Astrocyte of the spinal cord (primary cell): ENCODE data around the gene NEURL4.

Experiments
- DNase-seq: peaks from one replicate; pipeline ENCODE4 v3.0.0; 2011; ENCODE audit warnings: low read depth, low spot score
- H3K4me3 ChIP-seq: 2 replicates; pipeline ENCODE4 v1.5.1; 2011; ENCODE audit warnings: low read depth, mild to moderate bottlenecking, low read length, moderate library complexity
- in situ Hi-C: cut with HindIII; loops from 2 replicates; pipeline ENCODE4 v1.10.0; 2017; ENCODE audit warnings: low sequenced_read_pairs
- TF ChIP-seq, protein P1 (sequence below): IDR thresholded peaks from 2 replicates; pipeline ENCODE4 v1.5.1; 2012; ENCODE audit warnings: low read depth, mild to moderate bottlenecking, low read length, inconsistent platforms

Gene NEURL4

GRCh38 chr17:7292729-7293128, 36.4 kb downstream of the NEURL4 start:
- in situ Hi-C loops, result no loop called here
- no peak overlapping the region for H3K4me3 ChIP-seq
- TF ChIP-seq, protein P1, sequence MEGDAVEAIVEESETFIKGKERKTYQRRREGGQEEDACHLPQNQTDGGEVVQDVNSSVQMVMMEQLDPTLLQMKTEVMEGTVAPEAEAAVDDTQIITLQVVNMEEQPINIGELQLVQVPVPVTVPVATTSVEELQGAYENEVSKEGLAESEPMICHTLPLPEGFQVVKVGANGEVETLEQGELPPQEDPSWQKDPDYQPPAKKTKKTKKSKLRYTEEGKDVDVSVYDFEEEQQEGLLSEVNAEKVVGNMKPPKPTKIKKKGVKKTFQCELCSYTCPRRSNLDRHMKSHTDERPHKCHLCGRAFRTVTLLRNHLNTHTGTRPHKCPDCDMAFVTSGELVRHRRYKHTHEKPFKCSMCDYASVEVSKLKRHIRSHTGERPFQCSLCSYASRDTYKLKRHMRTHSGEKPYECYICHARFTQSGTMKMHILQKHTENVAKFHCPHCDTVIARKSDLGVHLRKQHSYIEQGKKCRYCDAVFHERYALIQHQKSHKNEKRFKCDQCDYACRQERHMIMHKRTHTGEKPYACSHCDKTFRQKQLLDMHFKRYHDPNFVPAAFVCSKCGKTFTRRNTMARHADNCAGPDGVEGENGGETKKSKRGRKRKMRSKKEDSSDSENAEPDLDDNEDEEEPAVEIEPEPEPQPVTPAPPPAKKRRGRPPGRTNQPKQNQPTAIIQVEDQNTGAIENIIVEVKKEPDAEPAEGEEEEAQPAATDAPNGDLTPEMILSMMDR, result no peak
- DNase-seq, result no peak

- DNase-seq, result no peak
- H3K4me3 ChIP-seq, result no peak overlapping the region
- TF ChIP-seq, protein P1, result no peak
- in situ Hi-C loops, result no loop called here
These were observed 36.9 kb downstream of the NEURL4 start for GRCh38 chr17:7292194-7292593.

- in situ Hi-C loops, result no loop called here
- H3K4me3 ChIP-seq, result no peak overlapping the region
- no peak for DNase-seq
- TF ChIP-seq, protein P1, result no peak
These were observed 38.5 kb downstream of the NEURL4 start for GRCh38 chr17:7290685-7291084.

DNA sequence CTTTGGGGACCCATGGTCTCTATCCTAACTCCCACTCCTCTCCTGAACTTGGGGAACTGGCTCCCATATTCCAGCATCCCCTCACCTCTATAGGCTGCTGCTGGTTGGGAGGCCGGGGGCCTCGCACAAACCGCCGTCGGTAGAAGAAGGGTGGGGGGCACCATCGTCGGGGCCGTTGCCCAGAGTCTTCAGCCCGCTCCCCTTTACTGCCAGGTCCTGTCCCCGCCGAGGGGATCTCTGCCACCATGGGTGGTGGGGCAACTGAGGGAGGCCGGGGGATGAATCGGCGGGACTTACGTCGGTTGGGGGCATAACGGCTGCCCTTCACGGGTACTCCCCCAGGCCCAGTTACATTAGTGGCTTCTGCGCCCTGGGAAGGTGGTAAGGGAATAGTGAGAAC, 39.0 kb downstream of the NEURL4 start:
- in situ Hi-C loops, result no loop called here
- no peak overlapping the region for H3K4me3 ChIP-seq
- no peak for DNase-seq
- TF ChIP-seq, protein P1, result no peak

- no peak for DNase-seq
- TF ChIP-seq, protein P1, result no peak
- H3K4me3 ChIP-seq, result no peak overlapping the region
- in situ Hi-C loops, result no loop called here
These were observed 39.7 kb downstream of the NEURL4 start for GRCh38 chr17:7289256-7290032.

- in situ Hi-C loops, result no loop called here
- no peak overlapping the region for H3K4me3 ChIP-seq
- DNase-seq, result no peak
- TF ChIP-seq, protein P1, result no peak
These were observed 43.5 kb downstream of the NEURL4 start for GRCh38 chr17:7285679-7286078.
